Brain microvascular endothelial cell (primary cell): ENCODE results near the gene CCDC91.
A peak's percentile ranks its signal among the peaks of the same experiment; 100 is the strongest.

Experiments used
- DNase-seq: peaks from one replicate; pipeline ENCODE4 v3.0.0-alpha.2; 2020
- H3K27ac ChIP-seq: fragments of 250-450 bp; sonication (Bioruptor Pico); 2 replicates; pipeline ENCODE4 v1.5.1; 2020; ENCODE audit warnings: mild to moderate bottlenecking, moderate library complexity
- H3K27me3 ChIP-seq: fragments of 250-450 bp; sonication (Bioruptor Pico); replicated peaks from 2 replicates; pipeline ENCODE4 v1.5.1; 2020; ENCODE audit warnings: mild to moderate bottlenecking
- H3K36me3 ChIP-seq: fragments of 250-450 bp; sonication (Bioruptor Pico); replicated peaks from 2 replicates; pipeline ENCODE4 v1.5.1; 2020; ENCODE audit warnings: mild to moderate bottlenecking
- H3K4me3 ChIP-seq: 2 replicates; pipeline ENCODE4 v1.5.1; 2011; ENCODE audit warnings: low read depth, mild to moderate bottlenecking, control low read depth, low read length, moderate library complexity
- CTCF ChIP-seq: IDR thresholded peaks from 2 replicates; pipeline ENCODE4 v1.5.1; 2011; ENCODE audit warnings: low read depth, mild to moderate bottlenecking, moderate library complexity, low read length, control low read depth, inconsistent platforms; ENCODE audit errors: missing control alignments
- in situ Hi-C: cut with HindIII; loops from 2 replicates; pipeline ENCODE4 v1.10.0; 2017; ENCODE audit warnings: low sequenced_read_pairs, low pct_ligation_motif_present

CCDC91 gene

DNA sequence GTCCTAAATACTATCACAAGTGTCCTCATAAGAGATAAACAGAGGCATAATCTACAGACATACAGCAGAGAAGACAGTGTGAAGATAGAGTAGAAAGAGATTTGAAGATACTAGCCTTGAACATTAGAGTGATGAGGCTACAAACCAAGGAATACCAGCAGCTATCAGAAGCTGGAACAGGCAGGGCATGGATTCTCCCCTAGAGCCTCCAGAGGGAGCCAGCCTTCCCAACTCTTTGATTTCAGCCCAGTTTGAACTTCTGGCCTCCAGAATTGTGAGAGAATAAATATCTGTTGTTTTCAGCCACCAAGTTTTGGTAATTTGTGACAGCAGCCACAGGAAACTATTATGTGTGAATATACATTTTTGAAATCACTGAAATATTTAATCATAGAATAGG, 47.2 kb downstream of the CCDC91 start:
- Histone ChIP-seq H3K27me3 (no peaks in the 10 kb centered on the region), H3K27ac (no peak overlapping the region), H3K36me3 (no peaks in the 10 kb centered on the region), H3K4me3 (no peak overlapping the region)
- peak; percentile 63 for TF ChIP-seq CTCF
- in situ Hi-C loops, result no loop called here
- no peak for DNase-seq

DNA sequence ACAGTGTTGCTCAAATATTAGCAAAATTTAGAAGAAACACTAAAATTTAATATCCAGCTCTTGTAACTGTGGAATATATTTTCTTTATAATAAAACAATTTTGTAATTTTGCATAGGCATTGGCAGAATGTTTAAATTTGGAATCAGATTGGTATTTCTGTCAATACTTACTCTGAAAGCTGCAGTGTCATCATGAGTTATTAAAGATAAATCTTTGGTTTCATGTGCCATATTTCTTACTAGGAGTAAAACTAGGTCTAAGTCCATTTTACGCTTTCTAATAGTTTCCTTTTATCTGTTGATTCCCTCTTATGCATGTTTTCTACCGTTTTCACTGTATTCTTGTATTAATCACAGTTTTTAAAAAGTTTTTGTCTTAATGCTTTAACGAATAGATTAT, 49.7 kb downstream of the CCDC91 start:
- Histone ChIP-seq H3K36me3 (no peaks in the 10 kb centered on the region), H3K27ac (no peak overlapping the region), H3K27me3 (no peaks in the 10 kb centered on the region), H3K4me3 (no peak overlapping the region)
- no peak for DNase-seq
- TF ChIP-seq CTCF, result no peak
- in situ Hi-C loops, result no loop called here

DNA sequence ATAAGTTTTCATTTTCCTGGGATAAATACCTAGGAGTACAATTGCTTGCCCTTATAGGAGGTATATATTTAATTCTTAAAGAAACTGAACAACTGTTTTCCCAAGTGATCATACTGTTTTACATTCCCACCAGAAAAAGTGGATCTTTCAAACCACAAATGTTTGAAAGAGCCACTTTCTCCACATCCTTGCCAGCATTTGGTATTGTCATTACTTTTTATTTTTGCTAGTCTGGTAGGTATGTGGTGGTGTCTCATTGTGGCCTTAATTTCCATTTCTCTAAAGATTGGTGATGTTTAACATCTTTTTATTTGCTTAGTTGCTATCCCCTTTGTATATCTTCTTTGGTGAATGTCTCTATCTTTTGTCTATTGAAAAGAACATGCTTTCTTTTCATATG, 50.6 kb downstream of the CCDC91 start:
- no peak overlapping the region for H3K27ac ChIP-seq
- in situ Hi-C loops, result no loop called here
- DNase-seq, result no peak
- H3K36me3 ChIP-seq, result no peaks in the 10 kb centered on the region
- no peak for TF ChIP-seq CTCF
- no peak overlapping the region for H3K4me3 ChIP-seq
- no peaks in the 10 kb centered on the region for H3K27me3 ChIP-seq

GRCh38 chr12:28242129-28242495, 51.9 kb downstream of the CCDC91 start:
- no peaks in the 10 kb centered on the region for H3K36me3 ChIP-seq
- TF ChIP-seq CTCF, result no peak
- no peak overlapping the region for H3K27ac ChIP-seq
- in situ Hi-C loops, result no loop called here
- no peaks in the 10 kb centered on the region for H3K27me3 ChIP-seq
- DNase-seq, result no peak
- no peak overlapping the region for H3K4me3 ChIP-seq

GRCh38 chr12:28242496-28243309, 52.4 kb downstream of the CCDC91 start:
- peak; percentile 81 for DNase-seq
- in situ Hi-C loops, result no loop called here
- TF ChIP-seq CTCF, result no peak
- no peaks in the 10 kb centered on the region for H3K27me3 ChIP-seq
- no peak overlapping the region for H3K4me3 ChIP-seq
- H3K27ac ChIP-seq, result peak overlapping the region; percentile 22
- no peaks in the 10 kb centered on the region for H3K36me3 ChIP-seq

DNA sequence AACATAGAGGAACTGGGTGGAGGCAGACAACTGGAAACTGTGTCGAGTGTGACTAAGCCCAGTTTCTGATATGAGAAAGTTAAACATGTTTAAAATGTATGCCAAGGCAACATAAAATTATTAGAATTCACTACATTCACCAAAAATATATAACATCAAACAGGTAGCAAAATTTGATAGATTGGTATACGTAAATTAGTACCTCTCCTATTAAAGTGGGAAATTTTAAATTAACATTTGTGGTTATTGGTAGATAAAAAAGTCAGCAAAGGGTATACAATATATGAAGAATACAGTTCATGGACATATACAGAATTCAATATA, 53.0 kb downstream of the CCDC91 start:
- Histone ChIP-seq H3K4me3 (no peak overlapping the region), H3K27me3 (no peaks in the 10 kb centered on the region), H3K27ac (no peak overlapping the region), H3K36me3 (no peaks in the 10 kb centered on the region)
- no peak for TF ChIP-seq CTCF
- DNase-seq, result no peak
- in situ Hi-C loops, result no loop called here
